Spleen (tissue), 7 donors: ENCODE data around the gene FOXP1.

ENCODE experiments used
- CTCF ChIP-seq, 11 experiments: fragments of 200-600 bp in 7 of 11; fragments of 450-650 bp in 4 of 11; sonication (generic) in 4 of 11; IDR thresholded peaks in 8 of 11; conservative IDR thresholded peaks in 3 of 11; 1 replicate in 7 of 11; 2 replicates in 4 of 11; pipeline versions ENCODE4 v1.4.0 to v1.8.0; 2016 to 2021; ENCODE audit warnings: antibody characterized with exemption in 11 of 11, inconsistent platforms in 4 of 11, mild to moderate bottlenecking in 1 of 11
- POLR2A ChIP-seq, 3 donors: fragments of 450-650 bp; IDR thresholded peaks; one replicate each; pipeline ENCODE4 v1.5.1; 2017; ENCODE audit warnings: antibody characterized with exemption in 3 of 3, mild to moderate bottlenecking in 1 of 3
- donor health status: DM: no; HTN: no; CAD: no; lungs with moderate emphysema.
- donor health status: DM: no; HTN: no; CAD: no.
- donor health status: DM: no; HTN: no; CAD: no.

DNA sequence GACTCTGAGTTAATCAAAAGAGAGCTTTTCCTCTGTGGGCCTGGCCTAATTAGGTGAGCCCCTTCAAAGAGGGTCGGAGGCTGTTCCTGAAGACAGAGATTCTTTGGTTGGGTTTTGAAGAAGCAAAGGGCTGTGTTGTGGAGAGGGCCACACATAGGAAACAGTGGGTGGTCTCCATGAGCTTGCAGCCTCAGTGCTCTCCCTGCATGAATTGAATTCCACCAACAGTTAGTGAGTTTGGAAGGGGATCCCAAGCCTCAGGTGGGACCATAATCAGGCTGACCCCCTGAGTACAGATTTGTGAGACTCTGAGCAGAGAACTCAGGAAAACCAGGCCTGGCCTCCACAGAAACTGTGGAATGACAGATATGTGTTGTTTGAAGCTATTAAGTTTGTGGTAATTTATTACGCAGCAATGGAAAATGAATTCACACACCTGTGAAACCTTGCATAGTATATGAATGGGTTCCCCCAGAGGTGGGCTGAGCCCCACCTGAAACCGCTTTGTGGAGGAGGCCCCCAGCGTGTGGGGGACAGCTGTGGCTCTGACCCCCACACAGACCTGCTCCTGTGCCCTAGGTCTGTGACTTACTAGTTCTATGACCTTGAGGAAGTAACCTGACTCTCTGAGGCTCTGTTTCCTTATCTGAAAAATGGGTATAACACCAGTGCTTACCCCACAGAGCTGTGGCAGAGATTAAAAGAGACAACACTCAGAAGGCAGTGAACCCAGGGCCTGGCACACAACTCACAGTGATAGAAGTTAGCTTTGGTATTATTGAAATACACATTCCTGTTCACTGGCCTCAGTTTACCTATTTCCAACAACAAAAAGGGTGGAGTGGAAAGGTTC lies 431.3 kb downstream of the FOXP1 start:
- TF ChIP-seq CTCF (IDR thresholded peaks at IDR 0.05 in 8 of 11, conservative IDR thresholded peaks at IDR 0.05 in 3 of 11) (no peak), POLR2A (IDR thresholded peaks at IDR 0.05) (no peak)
